ENCODE measurements around the gene ATP2B2.

The ATP2B2 gene

DNA sequence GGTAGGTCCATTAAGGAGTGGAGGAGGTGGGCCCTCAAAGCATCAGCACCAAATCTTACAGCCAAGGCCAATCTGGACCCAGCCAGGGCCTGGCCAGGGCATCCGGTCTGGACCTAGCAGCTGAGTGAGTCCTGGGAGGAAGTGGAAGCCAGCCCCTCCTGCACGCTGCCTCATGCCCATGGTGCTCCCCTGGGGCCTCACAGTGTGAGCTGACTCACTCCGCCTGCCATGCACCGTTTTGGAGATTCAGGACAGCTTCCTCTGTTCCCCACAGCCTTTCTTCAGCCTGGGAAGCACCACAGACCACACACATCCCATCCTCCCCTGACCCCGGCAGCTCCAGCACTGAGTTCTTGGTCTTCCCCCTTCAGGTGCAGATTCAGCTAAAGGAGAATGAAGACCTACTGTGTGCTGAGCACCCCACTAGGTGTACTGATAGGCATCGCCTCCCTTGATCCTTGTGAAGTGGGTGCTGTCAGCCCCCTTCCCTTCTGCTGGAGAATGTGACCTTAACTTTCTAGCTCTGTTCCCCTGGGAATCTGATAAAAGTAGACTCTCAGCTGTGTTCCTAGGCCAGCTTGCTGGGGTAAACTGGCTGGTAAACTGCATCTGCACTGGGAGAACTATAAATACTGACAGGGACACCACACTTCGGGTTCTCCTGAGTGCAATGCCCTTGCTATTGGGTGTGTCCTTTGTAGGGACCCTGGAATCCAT is 147.6 kb downstream of the ATP2B2 start:
- TF ChIP-seq, protein P1, sequence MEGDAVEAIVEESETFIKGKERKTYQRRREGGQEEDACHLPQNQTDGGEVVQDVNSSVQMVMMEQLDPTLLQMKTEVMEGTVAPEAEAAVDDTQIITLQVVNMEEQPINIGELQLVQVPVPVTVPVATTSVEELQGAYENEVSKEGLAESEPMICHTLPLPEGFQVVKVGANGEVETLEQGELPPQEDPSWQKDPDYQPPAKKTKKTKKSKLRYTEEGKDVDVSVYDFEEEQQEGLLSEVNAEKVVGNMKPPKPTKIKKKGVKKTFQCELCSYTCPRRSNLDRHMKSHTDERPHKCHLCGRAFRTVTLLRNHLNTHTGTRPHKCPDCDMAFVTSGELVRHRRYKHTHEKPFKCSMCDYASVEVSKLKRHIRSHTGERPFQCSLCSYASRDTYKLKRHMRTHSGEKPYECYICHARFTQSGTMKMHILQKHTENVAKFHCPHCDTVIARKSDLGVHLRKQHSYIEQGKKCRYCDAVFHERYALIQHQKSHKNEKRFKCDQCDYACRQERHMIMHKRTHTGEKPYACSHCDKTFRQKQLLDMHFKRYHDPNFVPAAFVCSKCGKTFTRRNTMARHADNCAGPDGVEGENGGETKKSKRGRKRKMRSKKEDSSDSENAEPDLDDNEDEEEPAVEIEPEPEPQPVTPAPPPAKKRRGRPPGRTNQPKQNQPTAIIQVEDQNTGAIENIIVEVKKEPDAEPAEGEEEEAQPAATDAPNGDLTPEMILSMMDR (IDR thresholded peaks at IDR 0.05; ENCODE audit: insufficient read depth, low read depth, low read length, missing control alignments): no peak
- H3K4me3 ChIP-seq (ENCODE audit: low read length): no peak overlapping the region
- peak; percentile 87 for DNase-seq (ENCODE audit: low read depth)

DNA sequence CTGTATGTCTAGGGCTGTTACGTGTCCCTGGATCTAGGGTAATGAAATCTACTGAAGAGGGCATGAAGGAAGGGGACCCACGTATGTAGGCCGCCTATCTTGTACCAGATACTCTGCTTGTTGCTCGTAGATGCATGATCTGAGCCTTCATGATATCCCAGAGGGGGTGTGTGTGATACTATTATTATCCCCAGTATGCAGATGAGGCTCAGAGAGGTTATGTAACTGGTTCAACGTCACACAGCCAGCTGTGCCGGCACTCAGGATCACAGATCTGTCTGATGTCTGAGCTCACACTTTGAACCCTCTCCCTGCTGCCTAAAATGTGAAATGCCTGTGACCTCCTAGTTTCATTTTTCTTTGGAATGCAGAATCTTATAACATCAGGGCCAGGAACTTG is 148.3 kb downstream of the ATP2B2 start:
- TF ChIP-seq, protein P1 (IDR thresholded peaks at IDR 0.05; ENCODE audit: insufficient read depth, low read depth, low read length, missing control alignments): no peak
- DNase-seq (ENCODE audit: low read depth): no peak
- no peak overlapping the region for H3K4me3 ChIP-seq (ENCODE audit: low read length)

DNA sequence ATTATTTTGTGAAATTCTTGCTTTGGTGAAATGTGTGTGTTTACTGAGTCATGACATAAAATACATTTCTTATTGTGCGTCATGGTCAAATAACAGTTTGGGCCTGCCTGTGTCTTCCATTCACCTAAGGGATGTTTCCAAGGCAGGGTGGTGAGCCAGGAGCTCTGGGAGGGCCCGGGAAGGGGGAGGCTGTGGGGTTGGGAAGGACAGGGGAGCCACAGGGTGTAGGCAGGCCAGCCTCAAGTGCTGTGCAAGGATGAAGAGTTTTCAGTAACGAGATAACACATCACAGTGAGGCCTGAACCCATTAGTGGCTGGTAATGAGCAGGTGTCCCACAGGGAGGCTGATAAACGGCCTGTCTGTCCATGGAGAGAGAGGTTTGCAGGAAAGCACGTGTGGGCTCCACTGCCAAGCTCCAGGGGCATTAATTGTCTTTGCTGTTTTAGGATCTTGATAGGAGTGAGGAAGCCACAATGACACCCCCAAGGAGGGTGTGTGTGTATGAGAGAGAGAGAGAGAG is 148.9 kb downstream of the ATP2B2 start:
- TF ChIP-seq, protein P1 (IDR thresholded peaks at IDR 0.05; ENCODE audit: insufficient read depth, low read depth, low read length, missing control alignments): no peak
- DNase-seq (ENCODE audit: low read depth): peak; percentile 67
- no peak overlapping the region for H3K4me3 ChIP-seq (ENCODE audit: low read length)

DNA sequence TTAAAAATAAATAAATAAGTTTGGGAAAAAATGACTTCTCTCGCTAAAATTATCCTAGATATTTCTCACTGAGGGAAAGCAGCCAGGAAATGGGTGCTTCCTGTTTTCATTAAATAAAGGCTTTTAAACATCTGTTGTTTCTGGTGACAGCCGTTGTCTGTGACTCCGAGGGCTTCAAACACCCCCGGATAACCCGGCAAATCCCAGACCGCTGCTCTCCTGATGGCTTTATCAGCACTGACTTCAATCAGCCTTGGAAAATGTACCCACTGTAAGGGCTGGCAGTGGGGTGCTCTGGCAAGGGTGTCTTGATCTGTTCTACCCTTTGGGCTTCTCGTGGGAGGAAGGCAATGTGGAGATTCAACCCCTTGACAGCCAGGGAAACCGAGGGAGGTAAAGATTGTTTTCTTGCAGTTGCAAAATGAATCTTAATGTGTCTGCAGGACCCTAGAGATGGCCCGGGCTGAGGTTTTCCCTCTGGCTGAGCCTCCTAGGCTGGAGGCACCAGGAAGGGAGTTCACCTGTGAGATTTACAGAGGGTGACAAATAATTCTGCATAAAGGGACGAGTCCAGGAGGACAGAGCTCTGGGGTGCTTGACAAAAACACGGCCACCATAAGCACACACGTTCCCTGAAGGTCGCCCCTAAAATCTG is 150.9 kb downstream of the ATP2B2 start:
- DNase-seq (ENCODE audit: low read depth): no peak
- TF ChIP-seq, protein P1 (IDR thresholded peaks at IDR 0.05; ENCODE audit: insufficient read depth, low read depth, low read length, missing control alignments): no peak
- H3K4me3 ChIP-seq (ENCODE audit: low read length): no peak overlapping the region

DNA sequence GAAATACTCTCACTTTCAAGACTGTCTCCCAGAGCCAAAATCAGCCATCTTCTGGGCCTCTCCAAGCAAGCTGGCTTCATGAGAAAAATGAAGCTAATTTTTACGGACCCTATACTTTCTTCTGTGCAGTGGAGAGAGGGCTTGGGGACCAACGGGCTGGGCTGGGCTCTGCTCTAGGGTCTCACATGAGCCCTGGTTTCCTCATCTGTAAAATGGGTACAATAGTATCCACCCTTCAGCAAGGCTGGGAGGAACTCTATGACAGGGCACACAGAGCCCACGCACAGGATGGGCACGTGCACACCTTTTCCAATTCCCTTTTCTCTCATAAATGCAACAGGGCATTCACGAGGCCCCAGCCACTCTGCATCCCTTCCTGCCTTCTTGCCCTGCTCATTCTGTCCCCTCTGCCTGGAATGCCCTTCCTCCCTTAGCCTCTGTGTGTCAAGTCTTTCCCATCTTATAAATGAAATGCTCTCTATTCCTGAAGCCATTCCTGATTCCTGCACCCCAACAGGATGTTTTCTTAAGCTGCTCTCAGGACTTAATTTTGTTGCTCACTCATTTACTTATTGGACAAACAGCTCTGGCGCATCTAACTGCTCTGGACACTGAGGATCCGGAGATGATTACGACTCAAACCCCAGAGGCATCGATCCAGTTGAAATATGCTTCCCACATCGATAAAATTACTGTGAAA is 151.6 kb downstream of the ATP2B2 start:
- no peak overlapping the region for H3K4me3 ChIP-seq (ENCODE audit: low read length)
- no peak for DNase-seq (ENCODE audit: low read depth)
- TF ChIP-seq, protein P1 (IDR thresholded peaks at IDR 0.05; ENCODE audit: insufficient read depth, low read depth, low read length, missing control alignments): no peak

DNA sequence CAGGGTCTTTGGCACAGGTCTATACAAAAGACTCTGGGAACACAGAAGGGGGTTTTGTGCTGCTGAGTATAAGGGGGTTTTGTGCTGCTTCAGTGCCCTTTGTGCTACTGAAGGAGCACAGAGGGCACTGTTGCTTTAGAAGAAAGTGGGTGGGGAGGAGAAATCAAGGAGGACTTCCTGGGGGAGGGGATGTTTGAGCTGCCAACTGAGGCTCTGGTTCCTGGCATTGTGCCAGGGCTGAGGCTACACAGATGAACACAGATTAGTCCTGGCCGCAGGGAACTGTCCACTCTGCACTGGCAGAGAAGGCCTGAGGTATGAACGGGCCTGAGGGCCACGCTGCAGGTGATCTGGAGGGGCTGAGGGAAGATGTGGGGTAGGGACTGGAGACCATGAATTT is 152.2 kb downstream of the ATP2B2 start:
- TF ChIP-seq, protein P1 (IDR thresholded peaks at IDR 0.05; ENCODE audit: insufficient read depth, low read depth, low read length, missing control alignments): no peak
- no peak for DNase-seq (ENCODE audit: low read depth)
- no peak overlapping the region for H3K4me3 ChIP-seq (ENCODE audit: low read length)

All from epithelial cell of esophagus (primary cell).